LNCAP (cell line): ENCODE measurements around the gene TFF2.

Experiments
- CTCF ChIP-seq: fragments of 450-650 bp; IDR thresholded peaks from 2 replicates; pipeline ENCODE4 v1.5.1; 2017; ENCODE audit warnings: mild to moderate bottlenecking

TFF2 gene

GRCh38 chr21:42331660-42332059, 19.1 kb downstream of the TFF2 start:
- TF ChIP-seq CTCF: no peak

GRCh38 chr21:42330380-42331371, 20.1 kb downstream of the TFF2 start:
- no peak for TF ChIP-seq CTCF

DNA sequence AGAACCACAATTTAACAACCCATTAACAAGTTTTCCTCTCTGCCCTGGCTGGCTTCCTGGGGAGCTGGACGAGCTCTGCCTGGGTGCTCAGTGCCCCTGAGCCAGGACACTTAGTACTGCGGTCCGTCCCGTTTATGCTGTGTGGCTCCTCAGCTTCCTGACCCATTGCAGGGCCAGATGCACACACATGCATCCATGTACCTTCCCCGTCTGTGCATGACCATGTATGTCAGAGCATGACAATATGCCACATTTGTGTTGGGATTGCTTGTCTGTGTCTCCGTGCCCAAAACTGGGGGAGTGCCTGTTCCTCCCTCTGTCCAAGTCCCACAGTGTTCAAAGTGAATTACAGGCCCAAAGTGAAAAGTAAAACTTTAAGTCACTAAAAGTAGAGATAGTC, 25.9 kb downstream of the TFF2 start:
- no peak for TF ChIP-seq CTCF

GRCh38 chr21:42321845-42322244, 28.9 kb downstream of the TFF2 start:
- TF ChIP-seq CTCF: no peak

GRCh38 chr21:42321231-42321630, 29.6 kb downstream of the TFF2 start:
- no peak for TF ChIP-seq CTCF

DNA sequence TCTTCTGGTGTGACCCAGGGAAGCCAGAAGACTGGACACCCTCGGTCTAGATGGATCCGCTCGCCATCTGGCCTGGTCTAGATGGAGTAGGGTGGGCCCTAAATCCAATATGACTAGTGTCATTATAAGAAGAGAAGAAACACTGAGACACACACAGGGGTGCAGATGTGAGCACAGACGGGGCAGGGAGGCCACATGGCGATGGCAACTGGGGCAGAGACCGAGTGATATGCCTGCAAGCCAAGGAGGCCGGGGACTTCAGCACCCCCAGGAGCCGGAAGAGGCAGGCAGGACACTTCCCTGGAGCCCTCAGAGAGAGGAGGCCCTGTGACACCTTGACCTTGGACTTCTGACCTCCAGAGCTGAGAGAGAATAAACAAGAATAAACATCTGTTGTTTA, 30.0 kb downstream of the TFF2 start:
- no peak for TF ChIP-seq CTCF

DNA sequence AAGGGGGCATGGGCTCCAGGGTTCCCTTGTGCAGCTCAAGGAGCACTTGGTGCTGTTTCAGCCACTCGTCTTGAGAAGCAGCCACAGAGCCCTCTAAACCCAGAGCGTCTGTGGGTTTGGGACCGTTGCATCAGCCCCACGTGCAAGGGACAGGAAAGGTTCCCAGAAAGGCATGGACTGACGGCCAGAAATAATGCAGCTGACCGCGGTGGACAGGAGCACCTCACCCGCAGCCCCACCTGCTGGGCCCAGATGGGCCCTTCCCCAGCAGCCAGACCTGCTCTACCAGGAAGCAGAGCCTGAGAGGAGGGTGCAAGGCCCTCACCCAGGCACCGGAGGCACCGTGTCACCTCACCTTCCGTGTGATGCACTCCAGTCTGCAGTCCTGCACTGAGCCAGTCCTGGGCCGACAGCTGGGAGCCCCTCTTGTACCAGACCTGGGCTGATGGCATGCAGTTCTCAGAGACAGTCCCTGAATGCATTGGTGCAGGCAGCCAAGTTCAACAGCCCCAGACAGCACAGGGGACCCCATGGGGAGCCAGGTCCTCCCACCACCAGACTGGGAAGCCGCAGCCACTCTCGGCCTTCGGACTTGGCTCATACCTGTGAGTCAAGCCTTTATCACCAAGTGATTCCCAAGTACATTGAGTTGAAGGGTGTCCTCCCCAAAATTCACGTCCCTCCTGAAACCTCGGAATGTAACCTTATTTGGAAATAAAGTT, 30.8 kb downstream of the TFF2 start:
- TF ChIP-seq CTCF: no peak
